NCI-H1436 (cell line): ENCODE results near the gene PROS1.
A peak's percentile ranks its signal among the peaks of the same experiment; 100 is the strongest.

Source experiments
- DNase-seq: peaks from one replicate; lab custom pipeline; 2025; lab: John Stamatoyannopoulos, UW

Gene PROS1

DNA sequence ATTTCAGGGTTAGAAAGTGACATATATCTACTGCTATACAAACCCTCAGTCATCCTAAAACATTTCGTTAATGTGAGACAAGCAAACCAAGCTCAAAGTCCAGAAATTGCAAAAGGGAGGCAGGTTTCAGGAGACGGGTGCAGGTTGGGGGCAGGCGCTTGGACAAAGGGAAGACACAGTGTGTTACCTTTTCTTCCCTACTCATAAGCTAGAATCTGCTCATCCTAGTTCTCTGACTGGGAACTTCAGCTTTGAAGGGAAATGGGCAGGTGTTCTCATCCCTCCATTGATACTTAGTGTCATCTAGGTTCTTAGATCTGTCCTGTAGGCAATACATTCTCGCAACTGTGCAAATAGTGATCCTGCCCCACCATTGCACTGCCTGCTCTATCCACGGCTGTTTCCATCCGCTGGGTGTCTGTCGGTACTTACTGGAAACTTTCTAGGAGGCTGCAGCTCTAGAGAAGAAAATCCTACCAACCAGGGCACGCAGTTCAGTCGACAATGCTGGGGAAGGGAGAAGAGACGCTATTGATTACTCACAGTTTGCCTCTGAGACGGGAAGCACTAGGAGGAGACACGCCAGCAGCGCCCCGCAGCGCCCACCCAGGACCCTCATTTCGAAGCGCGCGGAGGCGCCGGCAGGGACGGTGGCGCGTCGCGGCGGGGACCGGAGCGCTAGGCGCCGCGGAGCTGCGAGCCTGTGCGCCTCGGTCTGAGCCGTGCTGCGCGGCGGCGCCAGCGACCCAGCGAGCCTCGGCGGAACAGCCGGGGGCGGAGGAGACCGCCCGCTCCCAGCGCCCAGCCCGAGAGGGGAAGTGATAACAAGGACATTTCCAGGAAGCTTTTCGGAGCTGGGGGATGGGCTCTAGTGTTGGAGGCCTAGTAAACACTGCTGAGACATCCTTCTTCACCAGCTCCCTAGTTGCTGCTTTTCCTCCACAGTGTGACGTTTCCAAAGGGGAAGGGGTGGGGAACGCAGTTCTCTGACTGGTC, at the start of gene PROS1:
Gene PROS1 (minus strand): TSS at position 766 of the 996 bp plus-strand sequence. CDS start 147 bp downstream, at position 619.
- peak; percentile 14 for DNase-seq

- no peak for DNase-seq
Measured at GRCh38 chr3:94020293-94020692, 46.6 kb upstream of the PROS1 start.

DNA sequence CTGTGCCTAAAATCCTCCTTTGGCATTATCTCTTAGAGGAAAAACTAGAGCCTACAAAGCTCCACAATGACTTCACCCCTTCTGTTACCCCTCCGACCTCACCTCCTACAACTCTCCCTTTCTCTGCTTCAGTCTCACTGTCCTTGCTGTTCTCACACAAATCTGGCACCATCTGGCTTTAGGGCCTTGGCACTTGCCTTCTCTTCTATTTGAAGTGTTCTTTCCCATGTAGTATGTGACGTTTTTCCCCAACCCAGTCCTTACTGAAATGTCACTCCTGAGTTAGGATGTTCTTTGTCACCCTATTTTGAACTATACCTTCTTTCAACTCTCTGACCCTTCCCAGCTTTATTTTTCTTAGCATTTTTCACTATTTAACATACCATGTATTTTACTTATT, 46.0 kb upstream of the PROS1 start:
- no peak for DNase-seq

DNA sequence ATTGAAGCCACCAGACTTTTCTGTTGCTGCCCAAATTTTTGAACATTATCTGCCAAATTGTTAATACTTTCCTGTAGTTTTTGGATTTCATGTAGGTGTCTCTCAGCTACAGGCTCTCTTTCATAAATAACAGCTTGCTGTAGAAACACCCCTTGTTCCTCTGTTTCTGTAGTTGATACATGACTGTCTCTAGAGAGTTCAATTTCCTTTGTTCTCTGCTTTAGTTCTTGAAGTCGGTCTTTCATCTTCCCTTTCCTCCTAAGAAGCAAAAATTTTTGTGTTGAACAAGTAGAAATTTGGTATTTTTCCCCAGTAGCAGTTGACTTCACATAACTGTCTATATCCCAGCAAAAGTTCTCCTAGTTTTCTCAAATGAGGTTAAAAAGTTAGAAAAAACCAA, 41.3 kb upstream of the PROS1 start:
- no peak for DNase-seq

- DNase-seq, result no peak
Measured at GRCh38 chr3:94012185-94012584, 38.5 kb upstream of the PROS1 start.

GRCh38 chr3:94011233-94011711, 37.6 kb upstream of the PROS1 start:
- DNase-seq, result no peak

- DNase-seq, result no peak
Measured at GRCh38 chr3:94009608-94010007, 35.9 kb upstream of the PROS1 start.

DNA sequence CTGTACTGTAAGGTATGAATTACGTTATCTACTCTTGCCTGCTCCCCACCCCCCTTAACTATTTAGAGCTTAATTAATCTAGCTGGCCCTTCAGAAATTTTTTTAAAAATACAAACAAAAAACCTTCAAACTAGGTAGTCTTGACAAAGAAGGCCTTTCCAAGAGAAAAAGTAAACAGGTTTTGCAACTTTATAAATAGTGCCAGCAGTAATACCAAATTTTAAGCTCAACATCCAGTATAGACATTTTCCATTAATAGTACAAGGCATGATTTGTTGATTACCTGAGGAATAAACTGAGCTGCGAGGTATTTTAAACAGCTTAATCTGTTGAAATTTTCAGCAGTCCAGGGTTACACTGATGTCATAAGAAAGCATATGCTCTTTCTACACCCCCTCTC, 34.6 kb upstream of the PROS1 start:
- DNase-seq, result no peak

GRCh38 chr3:94004301-94004910, 30.7 kb upstream of the PROS1 start:
- DNase-seq, result peak; percentile 43

GRCh38 chr3:94001827-94002495, 28.3 kb upstream of the PROS1 start:
- no peak for DNase-seq

DNA sequence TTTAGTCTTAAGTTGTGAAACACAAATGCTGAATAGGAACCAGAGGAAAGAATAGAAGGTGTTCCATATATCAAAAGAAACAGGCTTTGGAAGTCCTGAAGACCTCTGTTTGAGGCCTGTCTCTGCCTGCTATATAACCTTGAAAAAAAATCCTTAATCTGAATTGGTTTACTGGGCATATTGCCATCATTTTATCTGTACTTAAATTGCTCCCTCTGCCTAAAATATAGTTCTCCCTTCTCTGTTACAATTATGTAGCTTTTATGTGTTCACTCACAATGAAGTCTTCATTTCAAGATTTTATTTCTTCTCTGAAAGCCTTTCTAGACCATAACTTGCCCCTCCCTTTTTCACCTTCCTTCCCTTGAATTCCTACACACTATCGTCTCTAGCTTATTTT, 27.5 kb upstream of the PROS1 start:
- DNase-seq, result no peak

- no peak for DNase-seq
Measured at GRCh38 chr3:93994056-93994455, 20.4 kb upstream of the PROS1 start.

DNA sequence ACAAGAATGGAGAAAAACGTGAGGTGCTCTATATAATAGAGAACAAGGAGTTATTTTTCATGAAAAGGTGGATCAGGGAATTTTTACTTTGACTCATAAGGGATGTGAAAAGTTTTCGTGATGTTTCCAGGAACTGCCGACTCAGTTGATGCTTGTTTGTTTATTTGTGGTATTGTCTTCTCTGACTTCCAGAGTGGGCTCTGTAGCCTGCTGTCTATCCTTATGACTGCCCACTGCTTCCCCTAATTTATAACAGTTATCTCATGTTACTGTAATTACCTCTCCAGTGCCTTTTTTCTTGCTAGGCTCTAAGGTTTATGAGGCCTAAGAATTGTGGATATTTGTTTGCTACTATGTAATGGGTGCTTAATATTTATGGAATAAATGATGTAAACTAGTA, 18.5 kb upstream of the PROS1 start:
- DNase-seq, result no peak

GRCh38 chr3:93991631-93992030, 17.9 kb upstream of the PROS1 start:
- no peak for DNase-seq

DNA sequence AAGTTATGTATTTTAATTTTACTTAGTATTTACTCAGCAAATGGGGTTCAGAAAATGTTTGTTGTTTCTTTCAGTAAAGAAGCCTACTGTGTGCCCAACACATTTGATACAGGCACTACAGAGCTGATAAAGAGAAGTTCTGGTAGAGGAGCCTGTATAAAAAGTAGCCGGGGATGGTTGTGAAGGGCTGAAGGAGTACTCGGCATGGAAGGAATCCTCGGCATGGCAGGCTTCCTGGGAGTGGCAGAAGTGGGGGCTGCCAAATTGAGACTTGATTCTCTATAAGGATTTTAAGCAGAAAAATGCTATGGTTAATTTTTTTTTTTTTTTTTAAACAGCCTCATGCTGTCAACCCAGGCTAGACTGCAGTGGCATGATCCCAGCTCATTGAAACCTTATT, 15.5 kb upstream of the PROS1 start:
- DNase-seq, result no peak

DNA sequence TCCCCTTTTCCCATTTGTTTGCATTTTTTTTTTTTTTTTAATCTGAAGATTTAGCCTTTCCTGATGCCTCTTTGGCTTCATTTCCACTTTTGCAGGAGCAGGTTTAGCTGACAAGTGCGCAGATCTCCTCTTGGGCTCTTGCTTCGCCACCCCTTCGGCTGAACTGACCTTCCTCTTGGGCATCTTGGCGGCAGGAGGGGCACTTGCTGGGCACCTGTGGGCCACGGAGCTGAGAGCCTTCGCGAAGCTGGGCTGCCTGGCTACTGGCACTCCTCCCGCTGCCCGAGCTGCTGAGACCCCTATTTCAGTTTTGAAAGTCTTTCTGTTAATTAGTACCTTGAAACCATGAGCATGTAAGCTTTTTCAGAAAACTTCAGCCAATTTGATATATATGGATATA, 15.1 kb upstream of the PROS1 start:
- no peak for DNase-seq

GRCh38 chr3:93988283-93988682, 14.6 kb upstream of the PROS1 start:
- DNase-seq, result no peak

DNA sequence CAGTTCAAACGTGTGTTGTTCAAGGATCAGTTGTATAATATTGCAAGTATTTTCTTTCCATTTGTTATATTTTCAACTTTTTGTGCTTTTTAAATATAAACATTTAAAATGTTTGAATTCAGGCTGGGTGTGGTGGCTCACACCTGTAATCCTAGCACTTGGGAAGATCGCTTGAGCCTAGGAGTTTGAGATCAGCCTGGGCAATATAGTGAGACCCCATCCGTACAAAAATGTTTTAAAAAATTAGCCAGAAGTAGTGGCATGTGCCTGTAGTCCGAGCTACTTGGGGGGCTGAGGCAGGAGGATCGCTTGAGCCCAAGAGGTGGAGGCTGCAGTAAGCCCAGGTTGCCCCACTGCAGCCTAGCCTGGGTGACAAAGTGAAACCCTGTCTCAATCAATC, 10.9 kb upstream of the PROS1 start:
- DNase-seq, result no peak

- no peak for DNase-seq
Measured at GRCh38 chr3:93983408-93983807, 9.7 kb upstream of the PROS1 start.

DNA sequence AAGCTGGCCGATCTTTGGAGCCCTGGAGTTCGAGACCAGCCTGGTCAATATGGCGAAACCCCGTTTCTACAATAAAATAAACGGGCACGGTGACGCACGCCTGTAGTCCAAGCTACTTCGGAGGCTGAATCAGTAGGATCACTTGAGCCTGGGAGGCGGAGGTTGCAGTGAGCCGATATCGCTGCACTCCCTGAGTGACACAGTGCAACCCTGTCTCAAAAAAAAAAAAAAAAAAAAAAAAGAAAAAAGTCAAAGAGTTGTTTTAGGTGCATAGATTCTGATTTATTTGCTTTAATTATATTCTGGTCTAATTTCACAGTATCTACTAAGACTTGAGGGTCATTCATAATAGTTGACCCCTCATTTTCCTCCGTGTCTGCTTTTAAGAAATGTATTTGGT, 8.0 kb upstream of the PROS1 start:
- DNase-seq, result no peak

DNA sequence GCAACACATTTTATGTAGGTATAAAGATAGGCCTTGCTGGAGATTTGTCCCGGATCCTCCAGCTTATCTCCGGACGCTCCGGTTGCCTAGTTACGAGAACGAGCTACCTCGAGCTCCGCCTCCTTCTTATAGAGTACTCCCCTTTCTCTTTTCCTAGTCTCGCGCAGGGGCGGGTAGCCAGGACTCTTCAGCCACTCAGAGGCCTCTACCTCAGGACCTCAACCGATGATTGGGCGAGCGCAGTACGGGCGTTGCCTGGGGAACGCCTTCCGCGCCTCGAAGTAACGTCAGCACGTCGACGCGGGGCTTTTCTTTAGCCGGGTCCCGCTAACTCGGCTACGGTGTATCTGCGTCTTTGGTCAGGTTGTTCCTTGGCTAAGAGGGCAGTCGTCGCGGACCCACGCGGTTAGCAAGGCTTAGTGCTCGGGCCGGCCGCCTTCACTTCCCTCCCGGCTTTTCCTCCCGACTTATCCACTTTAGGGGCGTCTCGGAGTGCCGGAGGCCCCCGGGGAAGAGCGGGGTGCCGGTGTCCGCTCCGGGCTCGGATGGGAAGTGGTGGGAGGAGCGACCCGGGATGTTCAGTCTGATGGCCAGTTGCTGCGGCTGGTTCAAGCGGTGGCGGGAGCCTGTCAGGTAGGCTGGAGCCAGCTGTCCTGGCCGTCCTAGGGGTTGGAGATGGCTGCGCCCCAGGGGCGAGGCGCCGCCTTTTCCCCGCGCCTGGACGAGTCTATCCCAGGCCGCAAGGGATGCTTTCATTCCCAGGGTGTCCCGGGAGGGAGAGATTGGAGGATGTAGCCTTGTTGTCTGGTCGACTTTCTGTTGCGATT, 6.4 kb upstream of the PROS1 start, which contains the start of gene ARL13B:
Gene ARL13B (plus strand): TSS at position 306 of the 827 bp plus-strand sequence. CDS start 269 bp downstream, at position 575.
- DNase-seq, result peak; percentile 100

- no peak for DNase-seq
Measured at GRCh38 chr3:93969997-93970396, 3.7 kb downstream of the PROS1 start.
